Activated T-cell treated with anti-CD3 and anti-CD28 coated beads, Interleukin-2, amount 50 U/mL, for 4 hours (primary cell): ENCODE data around the gene TMEM45A. TPM values are rescaled to one million over a fixed set of nuclear protein-coding genes. Genes with fewer than 3 reads are reported as not detected.
"Not testable (repeated sequence)": the region's sequence is repeated elsewhere in the genome, so short reads cannot be mapped to it uniquely, and the experiment has no call there.

ENCODE experiments used
- ATAC-seq, 2 donors: fragments of 200-7000 bp; cut with Tn5 transposase; one replicate each; pipeline ENCODE4 v1.10.0; 2021
- DNase-seq: peaks from one replicate; pipeline ENCODE4 v3.0.0-alpha.2; 2020
- H3K27me3 Mint-ChIP-seq: one replicate; pipeline ENCODE4 v1.8.0; 2021; ENCODE audit warnings: low read depth, mixed read lengths
- H3K36me3 Mint-ChIP-seq: one replicate; pipeline ENCODE4 v1.8.0; 2022; ENCODE audit warnings: mixed read lengths; ENCODE audit not compliant: insufficient read depth
- H3K4me1 Mint-ChIP-seq: one replicate; pipeline ENCODE4 v1.8.0; 2021; ENCODE audit warnings: low read depth, mixed read lengths
- H3K4me3 Mint-ChIP-seq: one replicate; pipeline ENCODE4 v1.8.0; 2021; ENCODE audit warnings: mild to moderate bottlenecking, moderate library complexity, mixed read lengths
- H3K9me3 Mint-ChIP-seq: one replicate; pipeline ENCODE4 v1.8.0; 2021; ENCODE audit warnings: mixed read lengths
- total RNA-seq, 3 donors: library from RNA; stranded (reverse); gene quantifications; one replicate each; pipeline ENCODE4 v1.2.1, GENCODE V29; 2021

TMEM45A gene
- total RNA-seq, 3 donors from 2014 or later = 0.18 TPM; not detected in 2

DNA sequence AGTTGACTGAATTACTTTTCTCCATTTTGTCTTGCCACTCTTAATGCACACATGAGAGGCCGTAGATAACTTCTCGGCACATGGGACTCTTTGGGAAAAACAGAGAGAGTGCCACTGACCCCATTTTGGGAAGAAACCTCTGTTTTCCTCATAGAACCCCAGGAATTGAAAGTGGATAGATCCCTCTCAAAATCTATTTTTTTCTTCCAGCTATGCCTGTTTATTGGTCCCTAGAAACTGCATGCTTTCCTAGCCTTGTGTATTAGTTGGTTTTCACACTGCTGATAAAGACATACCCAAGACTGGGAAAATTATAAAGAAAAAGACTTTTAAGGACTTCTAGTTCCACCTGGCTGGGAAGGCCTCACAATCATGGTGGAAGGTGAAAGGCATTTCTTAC is 23.7 kb upstream of the TMEM45A start:
- no peaks in the 10 kb centered on the region for H3K36me3 Mint-ChIP-seq
- ATAC-seq (no peak), DNase-seq (no peak)
- peaks cover 7% of the 10 kb centered on the region for H3K4me1 Mint-ChIP-seq
- H3K9me3 Mint-ChIP-seq = peaks cover 13% of the 10 kb centered on the region
- no peaks in the 10 kb centered on the region for H3K27me3 Mint-ChIP-seq
- no peak overlapping the region for H3K4me3 Mint-ChIP-seq

DNA sequence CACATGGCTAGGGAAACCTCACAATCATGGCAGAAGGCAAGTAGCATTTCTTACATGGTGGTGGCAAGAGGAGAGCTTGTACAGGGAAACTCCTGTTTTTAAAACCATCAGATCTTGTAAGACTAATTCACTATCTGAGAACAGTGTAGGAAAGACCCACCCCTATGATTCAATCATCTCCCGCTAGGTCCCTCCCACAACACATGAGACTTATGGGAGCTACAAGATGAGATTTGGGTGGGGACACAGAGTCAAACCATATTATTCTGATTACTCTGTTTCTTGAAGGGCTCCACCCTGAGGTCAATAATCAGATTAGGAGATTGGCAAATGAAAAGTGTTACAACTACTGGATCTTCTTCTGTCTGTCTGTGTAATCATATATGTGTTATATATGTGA is 21.5 kb upstream of the TMEM45A start:
- no peak for DNase-seq
- Mint-ChIP-seq H3K9me3 (peaks cover 13% of the 10 kb centered on the region), H3K36me3 (no peaks in the 10 kb centered on the region), H3K27me3 (no peaks in the 10 kb centered on the region), H3K4me3 (no peak overlapping the region), H3K4me1 (peaks cover 5% of the 10 kb centered on the region)
- ATAC-seq = no peak

DNA sequence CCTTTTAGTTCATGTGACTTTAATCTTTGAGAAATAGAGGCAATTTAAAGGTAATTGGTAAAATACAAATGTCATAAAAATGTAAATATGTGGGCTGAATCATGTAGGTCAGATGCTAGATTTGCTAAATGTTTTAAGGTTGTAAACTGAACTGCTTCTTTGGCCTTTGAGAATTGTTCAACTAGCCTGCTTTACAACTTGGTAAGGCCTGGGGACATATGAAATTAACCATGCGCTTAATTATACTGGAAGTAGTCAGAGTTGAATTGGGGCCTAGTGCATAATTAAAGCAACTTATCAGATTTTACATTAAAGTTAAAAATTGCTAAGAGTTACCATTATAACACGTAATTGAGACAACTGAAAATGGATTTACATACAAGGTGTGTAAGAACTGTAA is 21.0 kb upstream of the TMEM45A start:
- peaks cover under 1% of the 10 kb centered on the region for H3K4me1 Mint-ChIP-seq
- H3K4me3 Mint-ChIP-seq = no peak overlapping the region
- ATAC-seq (no peak), DNase-seq (no peak)
- no peaks in the 10 kb centered on the region for H3K36me3 Mint-ChIP-seq
- no peaks in the 10 kb centered on the region for H3K27me3 Mint-ChIP-seq
- peaks cover 13% of the 10 kb centered on the region for H3K9me3 Mint-ChIP-seq

DNA sequence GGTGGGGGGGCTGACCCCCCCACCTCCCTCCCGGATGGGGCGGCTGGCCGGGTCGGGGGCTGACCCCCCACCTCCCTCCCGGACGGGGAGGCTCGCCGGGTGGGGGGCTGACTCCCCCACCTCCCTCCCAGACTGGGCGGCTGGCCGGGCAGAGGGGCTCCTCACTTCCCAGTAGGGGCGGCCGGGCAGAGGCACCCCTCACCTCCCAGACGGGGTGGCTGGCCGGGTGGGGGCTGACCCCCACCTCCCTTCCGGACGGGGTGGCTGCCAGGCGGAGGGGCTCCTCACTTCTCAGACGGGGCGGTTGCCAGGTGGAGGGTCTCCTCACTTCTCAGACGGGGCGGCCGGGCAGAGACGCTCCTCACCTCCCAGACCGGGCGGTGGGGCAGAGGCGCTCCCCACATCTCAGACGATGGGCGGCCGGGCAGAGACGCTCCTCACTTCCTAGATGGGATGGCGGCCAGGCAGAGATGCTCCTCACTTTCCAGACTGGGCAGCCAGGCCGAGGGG is 14.5 kb upstream of the TMEM45A start:
- H3K36me3 Mint-ChIP-seq = not testable (repeated sequence)

DNA sequence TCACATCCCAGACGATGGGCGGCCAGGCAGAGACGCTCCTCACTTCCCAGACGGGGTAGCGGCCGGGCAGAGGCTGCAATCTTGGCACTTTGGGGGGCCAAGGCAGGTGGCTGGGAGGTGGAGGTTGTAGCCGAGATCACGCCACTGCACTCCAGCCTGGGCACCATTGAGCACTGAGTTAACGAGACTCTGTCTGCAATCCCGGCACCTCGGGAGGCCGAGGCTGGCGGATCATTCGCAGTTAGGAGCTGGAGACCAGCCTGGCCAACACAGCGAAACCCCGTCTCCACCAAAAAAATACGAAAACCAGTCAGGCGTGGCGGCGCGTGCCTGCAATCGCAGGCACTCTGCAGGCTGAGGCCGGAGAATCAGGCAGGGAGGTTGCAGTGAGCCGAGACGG is 13.9 kb upstream of the TMEM45A start:
- not testable (repeated sequence) for H3K4me1 Mint-ChIP-seq, ATAC-seq, DNase-seq, H3K9me3 Mint-ChIP-seq, H3K36me3 Mint-ChIP-seq, H3K4me3 Mint-ChIP-seq
- peaks cover 13% of the 10 kb centered on the region for H3K27me3 Mint-ChIP-seq

More for the DNA sequence above, 14.5 kb upstream of the TMEM45A start:
- peaks cover 11% of the 10 kb centered on the region for H3K27me3 Mint-ChIP-seq
- not testable (repeated sequence) for H3K4me3 Mint-ChIP-seq, DNase-seq, H3K4me1 Mint-ChIP-seq, H3K9me3 Mint-ChIP-seq, ATAC-seq

DNA sequence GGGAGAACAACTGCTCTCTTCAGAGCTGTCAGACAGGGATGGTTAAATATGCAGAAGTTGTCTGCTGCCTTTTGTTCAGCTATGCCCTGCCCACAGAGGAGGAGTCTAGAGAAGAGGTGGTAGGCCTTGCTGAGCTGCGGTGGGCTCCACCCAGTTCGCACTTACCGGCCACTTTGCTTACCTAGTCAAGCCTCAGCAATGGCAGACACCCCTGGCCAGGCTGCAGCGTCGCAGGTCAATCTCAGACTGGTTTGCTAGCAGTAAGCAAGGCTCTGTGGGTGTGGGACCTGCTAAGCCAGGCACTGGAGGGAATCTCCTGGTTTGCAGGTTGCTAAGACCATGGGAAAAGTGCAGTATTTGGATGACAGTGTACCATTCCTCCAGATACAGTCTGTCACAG is 12.3 kb upstream of the TMEM45A start:
- H3K36me3 Mint-ChIP-seq = no peaks in the 10 kb centered on the region
- H3K9me3 Mint-ChIP-seq = no peaks in the 10 kb centered on the region

DNA sequence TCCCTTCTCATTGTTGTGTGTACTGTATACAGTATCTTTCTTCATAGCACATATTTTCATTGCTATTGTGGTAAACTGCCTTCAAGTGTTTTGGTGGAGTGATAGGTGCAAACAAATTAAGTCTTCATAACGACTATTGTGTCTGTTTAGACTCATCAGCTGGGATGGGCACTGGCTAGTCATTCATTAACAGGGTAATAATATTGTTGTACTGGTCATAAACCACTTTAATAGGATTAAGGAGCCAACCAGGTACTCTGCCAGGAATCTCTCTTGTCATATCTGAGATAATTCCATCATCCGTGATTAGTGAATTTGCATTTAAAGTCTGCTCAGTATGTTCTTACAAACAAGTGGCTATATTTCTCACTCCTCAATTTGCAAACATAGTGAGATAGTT is 10.2 kb upstream of the TMEM45A start:
- Mint-ChIP-seq H3K36me3 (no peaks in the 10 kb centered on the region), H3K4me1 (no peaks in the 10 kb centered on the region), H3K4me3 (no peak overlapping the region), H3K27me3 (peaks cover 17% of the 10 kb centered on the region), H3K9me3 (no peaks in the 10 kb centered on the region)
- ATAC-seq = no peak
- no peak for DNase-seq

More for the DNA sequence above, 12.3 kb upstream of the TMEM45A start:
- peaks cover 17% of the 10 kb centered on the region for H3K27me3 Mint-ChIP-seq
- ATAC-seq (no peak), DNase-seq (no peak)
- H3K4me1 Mint-ChIP-seq = no peaks in the 10 kb centered on the region
- no peak overlapping the region for H3K4me3 Mint-ChIP-seq

DNA sequence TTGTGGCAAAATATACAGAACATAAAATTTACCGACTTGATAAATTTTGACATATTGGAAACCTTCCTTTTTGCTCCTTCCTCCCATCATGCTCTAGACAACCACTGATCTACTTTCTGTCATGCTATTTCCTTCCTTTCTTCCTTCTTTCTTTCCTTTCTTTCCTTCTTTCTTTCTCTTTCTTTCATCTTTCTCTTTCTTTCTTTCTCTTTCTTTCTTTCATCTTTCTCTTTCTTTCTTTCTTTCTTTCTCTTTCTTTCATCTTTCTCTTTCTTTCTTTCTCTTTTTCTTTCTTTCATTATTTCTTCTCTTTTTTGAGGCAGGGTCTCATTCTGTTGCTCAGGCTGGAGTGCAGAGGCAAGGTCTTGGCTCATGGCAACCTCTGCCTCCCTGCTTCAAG is 8.9 kb upstream of the TMEM45A start:
- no peak for DNase-seq
- Mint-ChIP-seq H3K36me3 (no peaks in the 10 kb centered on the region), H3K4me1 (no peaks in the 10 kb centered on the region), H3K9me3 (no peaks in the 10 kb centered on the region), H3K4me3 (no peak overlapping the region), H3K27me3 (peaks cover 15% of the 10 kb centered on the region)
- no peak for ATAC-seq

DNA sequence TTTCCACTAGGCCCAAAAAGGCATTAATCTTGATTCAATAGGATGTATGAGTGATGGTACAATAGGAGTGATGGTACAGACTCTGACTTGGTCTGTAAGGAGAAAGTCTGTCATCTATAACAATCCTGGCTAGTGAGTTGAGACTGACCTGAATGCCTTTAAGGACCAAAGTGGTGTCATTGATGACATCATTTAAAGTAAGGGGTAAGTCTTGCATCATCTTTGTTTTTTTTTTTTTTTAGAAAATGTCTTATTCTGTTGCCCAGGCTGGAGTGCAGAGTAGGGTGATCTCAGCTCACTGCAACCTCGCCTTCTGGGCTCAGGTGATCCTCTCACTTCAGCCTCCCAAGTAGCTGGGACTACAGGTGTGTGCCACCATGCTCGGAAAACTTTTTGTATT is 5.6 kb upstream of the TMEM45A start:
- Mint-ChIP-seq H3K4me1 (no peaks in the 10 kb centered on the region), H3K9me3 (no peaks in the 10 kb centered on the region), H3K36me3 (no peaks in the 10 kb centered on the region), H3K4me3 (no peak overlapping the region), H3K27me3 (peaks cover 16% of the 10 kb centered on the region)
- no peak for DNase-seq
- no peak for ATAC-seq

DNA sequence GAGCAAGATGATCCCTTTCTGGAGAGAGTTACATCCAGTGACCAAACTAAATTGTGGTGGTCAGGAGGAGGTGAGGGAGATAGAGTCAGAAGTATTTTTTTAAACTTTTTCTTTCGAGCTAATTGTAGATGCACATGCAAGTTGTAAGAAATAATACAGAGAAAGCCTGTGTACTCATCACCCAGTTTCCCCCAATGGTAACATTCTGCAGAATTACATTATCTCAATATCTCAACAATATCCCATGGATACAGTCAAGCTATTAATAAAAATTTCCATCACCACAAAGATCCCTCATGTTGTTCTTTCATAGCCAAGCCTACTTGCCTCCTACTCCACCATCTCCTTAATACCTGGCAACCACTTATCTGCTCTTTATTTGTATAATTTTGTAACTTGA is 3.3 kb upstream of the TMEM45A start:
- Mint-ChIP-seq H3K27me3 (peaks cover 9% of the 10 kb centered on the region), H3K9me3 (no peaks in the 10 kb centered on the region), H3K4me1 (peaks cover 10% of the 10 kb centered on the region), H3K4me3 (no peak overlapping the region), H3K36me3 (no peaks in the 10 kb centered on the region)
- DNase-seq (no peak), ATAC-seq (no peak)

DNA sequence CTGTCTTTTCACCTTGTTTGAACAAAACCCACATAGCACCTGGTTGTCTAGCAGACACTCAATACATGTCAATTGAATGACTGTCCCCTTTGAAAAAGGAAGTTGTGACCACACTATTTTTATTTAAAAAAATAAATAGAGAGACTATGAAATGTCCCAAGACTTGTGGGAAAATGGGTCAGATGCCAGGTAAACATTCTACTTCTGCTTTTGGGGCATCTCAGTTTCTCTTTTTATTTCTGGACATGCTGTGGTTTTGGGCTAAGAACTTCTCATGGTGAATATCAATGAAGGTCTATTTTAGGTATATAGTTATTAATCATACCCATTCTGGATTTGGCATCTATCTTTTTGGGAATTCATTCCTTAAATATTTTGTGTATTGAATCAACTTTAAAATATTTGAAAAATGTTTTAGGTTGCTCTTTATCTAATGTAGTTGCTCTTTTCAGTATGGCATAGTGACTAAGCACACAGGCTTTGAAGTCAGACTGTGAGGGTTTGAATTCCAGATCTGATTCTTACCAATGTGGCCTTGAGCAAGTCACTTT is 4.4 kb downstream of the TMEM45A start:
- ATAC-seq = no peak

DNA sequence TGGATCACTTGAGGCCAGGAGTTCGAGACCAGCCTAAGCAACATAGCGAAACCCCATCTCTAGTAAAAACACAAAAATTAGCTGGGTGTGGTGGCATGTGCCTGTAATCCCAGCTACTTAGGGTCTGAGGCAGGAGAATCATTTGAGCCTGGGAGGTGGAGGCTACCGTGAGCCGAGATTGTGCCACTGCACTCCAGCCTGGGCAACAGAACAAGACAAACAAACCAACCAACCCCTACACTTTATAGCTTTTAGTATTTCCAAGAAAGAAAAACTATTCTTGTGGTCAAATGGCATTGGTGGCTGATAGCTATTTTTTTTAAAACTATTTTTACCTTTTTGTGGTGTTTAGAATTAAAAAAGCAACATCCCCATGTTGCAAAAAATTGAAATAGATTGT is 7.2 kb downstream of the TMEM45A start:
- Mint-ChIP-seq H3K27me3 (peaks cover 24% of the 10 kb centered on the region), H3K9me3 (no peaks in the 10 kb centered on the region), H3K4me1 (no peaks in the 10 kb centered on the region), H3K4me3 (no peak overlapping the region), H3K36me3 (no peaks in the 10 kb centered on the region)
- DNase-seq (no peak), ATAC-seq (no peak)

More for the DNA sequence above, 4.4 kb downstream of the TMEM45A start:
- Mint-ChIP-seq H3K4me1 (peaks cover 10% of the 10 kb centered on the region), H3K36me3 (no peaks in the 10 kb centered on the region), H3K27me3 (peaks cover 23% of the 10 kb centered on the region), H3K4me3 (no peak overlapping the region), H3K9me3 (no peaks in the 10 kb centered on the region)
- no peak for DNase-seq

DNA sequence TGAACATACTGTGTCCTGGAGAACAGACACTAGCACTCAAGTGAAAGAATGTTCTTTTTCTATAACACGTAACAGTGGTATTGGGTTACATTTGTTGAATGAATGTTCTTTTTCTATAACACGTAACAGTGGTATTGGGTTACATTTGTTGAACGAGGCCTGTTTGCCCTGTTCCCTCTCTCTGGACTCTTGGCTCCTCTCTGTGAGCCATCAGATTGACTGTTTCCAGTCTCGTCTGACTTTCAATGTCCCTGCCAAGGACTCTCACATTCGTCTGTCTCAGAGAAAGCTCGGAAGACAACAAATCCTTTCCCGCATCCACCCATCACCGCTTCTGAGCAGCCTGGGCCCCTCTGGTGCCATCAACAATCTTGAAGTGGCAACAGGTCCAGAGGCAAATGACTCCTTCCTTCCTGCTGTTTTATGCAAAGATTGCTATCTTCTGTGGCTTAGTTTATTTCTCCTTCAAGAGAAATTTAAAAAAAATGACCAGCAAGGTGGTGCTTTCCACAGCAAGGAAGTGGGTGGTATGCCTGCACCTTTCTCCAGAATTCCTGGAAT is 8.0 kb downstream of the TMEM45A start:
- no peaks in the 10 kb centered on the region for H3K36me3 Mint-ChIP-seq
- DNase-seq (no peak), ATAC-seq (no peak)
- no peaks in the 10 kb centered on the region for H3K9me3 Mint-ChIP-seq
- H3K27me3 Mint-ChIP-seq = peaks cover 24% of the 10 kb centered on the region
- H3K4me1 Mint-ChIP-seq = no peaks in the 10 kb centered on the region
- no peak overlapping the region for H3K4me3 Mint-ChIP-seq

DNA sequence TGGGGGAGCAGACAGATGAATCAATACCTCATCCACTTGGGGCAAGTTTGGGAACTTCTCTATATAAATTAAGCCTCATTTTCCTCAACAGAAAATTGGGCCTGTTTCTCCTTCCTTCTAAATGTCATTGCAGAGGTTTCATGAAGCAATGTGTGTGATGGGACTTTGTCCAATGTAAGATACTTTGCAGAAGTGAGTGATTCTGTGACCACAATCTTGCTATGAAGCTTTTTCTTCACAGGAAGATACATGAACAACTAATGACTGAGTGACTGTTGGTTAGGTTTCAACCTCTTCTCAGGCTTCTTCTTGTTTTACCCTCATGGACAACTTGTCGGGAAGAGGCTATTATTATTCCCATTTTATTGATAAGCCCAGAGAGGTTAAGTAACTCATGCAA is 11.0 kb downstream of the TMEM45A start:
- ATAC-seq = no peak
- no peaks in the 10 kb centered on the region for H3K4me1 Mint-ChIP-seq
- H3K9me3 Mint-ChIP-seq = no peaks in the 10 kb centered on the region

DNA sequence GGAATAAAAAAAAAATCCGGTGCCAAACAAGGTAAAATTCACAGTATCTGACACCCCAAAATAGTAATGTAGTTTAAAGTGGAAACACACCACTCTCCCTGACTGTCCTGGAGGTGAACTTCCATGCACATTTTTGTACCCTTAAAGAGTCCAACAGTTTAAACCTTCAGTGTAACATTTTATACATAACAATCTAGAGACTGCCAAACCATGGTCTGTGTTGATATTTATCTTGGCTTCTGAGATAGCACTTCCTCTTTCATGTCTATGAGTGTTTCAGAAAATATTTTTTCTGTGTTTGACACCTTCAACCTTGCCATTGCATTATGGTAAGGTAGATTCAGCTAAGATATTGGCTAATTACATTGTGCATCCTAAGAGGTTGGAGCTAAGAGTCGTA is 13.9 kb downstream of the TMEM45A start:
- no peak overlapping the region for H3K4me3 Mint-ChIP-seq
- H3K36me3 Mint-ChIP-seq = no peaks in the 10 kb centered on the region
- peaks cover 44% of the 10 kb centered on the region for H3K27me3 Mint-ChIP-seq
- H3K9me3 Mint-ChIP-seq = no peaks in the 10 kb centered on the region
- no peaks in the 10 kb centered on the region for H3K4me1 Mint-ChIP-seq
- ATAC-seq = no peak
- no peak for DNase-seq

More for the DNA sequence above, 11.0 kb downstream of the TMEM45A start:
- DNase-seq = no peak
- Mint-ChIP-seq H3K27me3 (peaks cover 44% of the 10 kb centered on the region), H3K36me3 (no peaks in the 10 kb centered on the region), H3K4me3 (no peak overlapping the region)
